ENCODE measurements around the gene NDUFS4. TPM values are rescaled to one million over a fixed set of nuclear protein-coding genes. Genes with fewer than 3 reads are reported as not detected.

The NDUFS4 gene
- total RNA-seq = 75.6 and 105 TPM in 2 replicates

GRCh38 chr5:53560506-53561191 lies at the start of gene NDUFS4:
Gene NDUFS4, plus strand, starts transcription at chr5:53560639. Its CDS starts 24 bp downstream, at chr5:53560663.

Other genes with a start within 250 kb of the NDUFS4 start
- 10.0 and 10.8 TPM in 2 replicates for gene FST, start 80.0 kb upstream of the NDUFS4 start, total RNA-seq